ENCODE results near the gene NUAK1.
"Not testable (repeated sequence)": the region's sequence is repeated elsewhere in the genome, so short reads cannot be mapped to it uniquely, and the experiment has no call there.

The NUAK1 gene

DNA sequence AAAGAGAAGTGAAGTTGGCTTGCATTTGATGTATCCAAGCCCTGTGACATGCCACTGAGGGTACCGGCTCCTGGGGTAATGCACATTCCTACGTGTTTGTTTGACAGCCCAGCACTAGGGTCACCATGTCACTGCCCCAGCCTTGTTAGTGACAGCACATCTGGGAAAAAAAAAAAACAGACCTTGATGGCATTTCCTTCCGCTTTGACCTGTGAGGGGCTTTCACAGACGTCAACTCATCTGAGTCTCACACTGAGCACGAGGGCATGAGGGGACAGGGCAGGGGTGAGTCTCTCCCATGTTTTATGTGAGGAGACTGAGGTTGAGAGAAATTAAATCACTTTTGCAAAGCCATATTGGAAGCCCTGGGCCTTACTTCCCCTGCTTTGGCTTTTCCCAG is 111.5 kb downstream of the NUAK1 start:
- DNase-seq, result no peak

DNA sequence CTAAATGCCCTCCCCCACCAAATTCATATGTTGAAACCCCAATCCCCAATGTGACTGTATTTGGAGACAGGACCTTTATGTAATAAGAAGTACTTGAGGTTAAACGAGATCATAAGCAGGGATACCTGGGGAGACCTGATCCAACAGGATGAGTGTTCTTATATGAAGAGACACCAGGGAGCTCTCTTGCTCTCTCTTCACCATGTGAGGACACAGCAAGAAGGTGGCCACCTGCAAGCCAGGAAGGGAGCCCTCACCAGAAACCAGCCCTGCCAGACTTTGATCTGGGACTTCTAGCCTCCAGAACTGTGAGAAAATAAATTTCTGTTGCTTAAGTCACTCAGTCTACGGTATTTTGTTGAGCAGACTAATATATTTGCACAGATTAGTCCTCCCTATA is 113.6 kb downstream of the NUAK1 start:
- no peak for DNase-seq

DNA sequence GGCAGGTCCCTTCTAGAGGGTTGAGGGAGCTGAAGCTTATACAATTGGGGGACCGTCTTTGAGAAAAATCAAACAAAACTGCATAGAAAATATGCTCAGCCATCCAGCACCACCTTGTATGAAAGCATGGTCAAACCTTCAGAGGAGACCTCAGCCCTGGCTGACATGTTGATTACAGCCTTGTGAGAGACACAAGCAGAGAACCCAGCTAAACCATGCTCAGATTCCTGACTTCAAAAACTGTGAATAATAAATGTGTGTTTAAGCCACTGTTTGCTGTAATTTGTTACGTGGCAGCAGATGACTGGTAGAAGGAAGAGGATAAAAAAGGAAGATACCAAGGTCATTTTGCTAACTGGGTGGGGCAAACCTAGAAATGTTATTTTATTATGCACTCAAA is 115.7 kb downstream of the NUAK1 start:
- no peak for DNase-seq

DNA sequence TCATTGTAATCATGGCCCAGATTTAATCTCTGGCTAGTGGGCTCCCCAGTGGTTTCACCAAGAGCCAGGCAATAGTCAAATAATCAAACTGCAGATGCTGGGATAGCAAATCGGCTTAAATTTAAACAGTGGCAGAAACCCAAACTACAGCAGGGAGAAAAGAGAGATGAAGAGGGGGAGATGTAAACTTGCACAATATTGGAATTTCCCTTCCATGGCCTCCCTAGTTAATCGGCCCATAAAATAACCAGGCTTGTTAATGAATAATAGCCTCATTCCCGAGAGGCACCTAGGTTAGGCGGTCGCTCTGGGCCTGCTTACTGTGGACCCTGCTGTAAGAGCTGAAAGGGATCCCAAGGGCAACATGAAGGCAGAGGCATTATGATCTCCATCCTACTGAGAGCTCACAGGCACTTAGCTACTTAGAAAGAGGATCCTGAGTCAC is 116.2 kb downstream of the NUAK1 start:
- DNase-seq, result no peak

DNA sequence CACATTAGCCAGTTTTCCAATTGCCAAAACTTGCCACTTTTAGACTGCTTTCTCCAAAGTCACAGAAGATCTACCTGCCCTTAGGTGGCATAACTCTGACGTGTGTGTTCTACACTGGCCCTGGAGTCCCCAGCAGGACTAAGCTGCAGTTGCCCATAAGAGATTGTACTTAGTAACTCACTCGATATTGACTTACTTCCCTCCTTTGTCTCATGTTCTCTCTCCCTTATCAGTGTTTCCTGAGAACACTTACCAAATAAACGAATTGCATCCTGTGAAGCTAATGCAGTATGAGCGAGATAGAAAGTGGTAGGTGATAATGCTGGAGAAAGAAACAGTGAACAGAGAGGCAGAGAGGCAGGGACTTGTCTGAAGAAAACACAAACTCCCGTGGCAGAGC is 117.2 kb downstream of the NUAK1 start:
- DNase-seq, result no peak

DNA sequence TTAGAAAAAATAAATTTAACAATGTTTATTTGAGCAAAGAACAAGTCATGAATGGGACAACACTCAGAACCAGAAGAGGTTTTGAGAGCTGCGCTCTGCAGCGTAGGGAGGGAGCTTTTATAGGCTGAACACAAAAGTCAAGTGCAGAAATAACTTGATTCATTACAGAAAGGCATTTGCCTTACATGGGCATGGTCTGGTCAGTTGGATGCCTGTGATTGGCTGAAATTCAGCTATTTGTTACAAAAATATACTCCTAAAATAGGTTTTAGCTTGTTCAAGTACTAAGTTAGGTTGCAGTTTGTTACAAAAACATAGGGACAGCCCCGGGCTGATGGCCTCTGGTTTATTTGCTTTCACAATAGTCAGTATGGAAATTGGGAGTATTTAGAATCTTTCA is 118.0 kb downstream of the NUAK1 start:
- DNase-seq, result no peak

DNA sequence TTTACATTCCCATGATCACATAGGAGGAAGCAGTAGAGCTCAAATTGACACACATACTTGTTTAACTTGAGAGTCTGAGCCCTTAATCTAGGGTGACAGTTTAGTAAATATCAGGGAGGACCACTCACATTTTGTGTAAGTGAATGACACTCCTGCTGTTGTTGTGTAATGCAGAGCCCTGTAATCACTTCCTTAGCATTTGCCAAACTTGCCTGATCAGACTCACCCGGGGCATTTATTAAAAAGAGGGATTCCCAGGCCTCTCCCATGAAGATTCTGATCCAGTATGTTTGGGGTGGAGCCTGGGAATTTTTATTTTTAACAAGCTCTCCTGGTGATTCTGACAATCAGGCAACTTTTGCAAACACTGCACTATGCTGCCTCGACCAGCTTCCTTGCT is 119.6 kb downstream of the NUAK1 start:
- DNase-seq, result no peak

DNA sequence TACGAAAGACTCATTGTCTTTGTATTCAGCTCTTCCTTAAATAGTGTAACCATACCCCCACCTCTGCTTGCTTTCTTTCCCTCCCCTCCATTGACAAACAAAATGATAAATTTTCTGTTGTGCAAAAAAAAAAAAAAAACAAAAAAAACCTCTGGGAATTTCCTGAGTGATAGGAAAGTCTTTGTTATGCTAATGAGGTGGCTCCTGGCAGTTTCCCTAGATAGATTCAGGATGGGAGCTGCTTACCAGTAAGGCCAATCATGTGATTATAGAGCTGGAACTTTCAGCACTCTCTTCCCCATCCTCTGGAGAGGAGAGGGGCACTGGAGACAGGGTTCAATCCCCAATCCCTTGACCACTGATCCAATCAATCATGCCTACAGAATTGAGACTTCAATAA is 120.5 kb downstream of the NUAK1 start:
- no peak for DNase-seq

DNA sequence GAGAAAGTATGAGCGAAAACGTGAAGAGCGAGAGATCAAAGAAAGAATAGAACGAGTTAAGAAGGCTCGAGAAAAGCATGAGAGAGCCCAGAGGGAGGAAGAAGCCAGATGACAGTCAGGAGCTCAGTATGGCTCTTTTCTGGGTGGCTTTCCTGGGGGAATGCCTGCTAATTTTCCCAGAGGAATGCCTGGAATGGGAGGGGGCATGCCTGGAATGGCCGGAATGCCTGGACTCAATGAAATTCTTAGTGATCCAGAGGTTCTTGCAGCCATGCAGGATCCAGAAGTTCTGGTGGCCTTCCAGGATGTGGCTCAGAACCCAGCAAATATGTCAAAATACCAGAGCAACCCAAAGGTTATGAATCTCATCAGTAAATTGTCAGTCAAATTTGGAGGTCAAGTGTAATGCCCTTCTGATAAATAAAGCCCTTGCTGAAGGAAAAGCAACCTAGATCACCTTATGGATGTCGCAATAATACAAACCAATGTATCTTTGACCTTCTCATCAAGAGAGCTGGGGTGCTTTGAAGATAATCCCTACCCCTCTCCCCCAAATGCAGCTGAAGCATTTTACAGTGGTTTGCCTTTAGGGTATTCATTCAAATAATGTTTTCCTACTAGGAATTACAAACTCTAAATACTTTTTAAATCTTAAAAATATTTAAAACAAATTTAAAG is 122.0 kb downstream of the NUAK1 start:
- DNase-seq, result not testable (repeated sequence)

DNA sequence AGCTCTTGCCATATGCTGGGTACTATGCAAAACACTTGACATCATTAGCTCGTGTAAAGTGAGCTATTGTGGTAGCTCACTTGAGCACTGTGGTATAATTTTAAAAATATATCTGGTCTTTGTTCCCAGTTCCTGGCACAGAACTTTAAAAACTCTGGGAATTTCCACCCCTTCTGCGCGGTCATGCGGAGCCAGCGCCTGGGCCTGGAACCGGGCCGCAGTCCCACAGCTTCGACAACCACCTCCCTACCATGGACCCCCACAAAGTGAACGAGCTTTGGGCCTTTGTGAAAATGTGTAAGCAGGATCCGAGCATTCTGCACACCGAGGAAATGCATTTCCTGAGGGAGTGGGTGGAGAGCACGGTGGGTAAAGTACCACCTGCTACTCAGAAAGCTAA is 123.1 kb downstream of the NUAK1 start:
- DNase-seq, result no peak

DNA sequence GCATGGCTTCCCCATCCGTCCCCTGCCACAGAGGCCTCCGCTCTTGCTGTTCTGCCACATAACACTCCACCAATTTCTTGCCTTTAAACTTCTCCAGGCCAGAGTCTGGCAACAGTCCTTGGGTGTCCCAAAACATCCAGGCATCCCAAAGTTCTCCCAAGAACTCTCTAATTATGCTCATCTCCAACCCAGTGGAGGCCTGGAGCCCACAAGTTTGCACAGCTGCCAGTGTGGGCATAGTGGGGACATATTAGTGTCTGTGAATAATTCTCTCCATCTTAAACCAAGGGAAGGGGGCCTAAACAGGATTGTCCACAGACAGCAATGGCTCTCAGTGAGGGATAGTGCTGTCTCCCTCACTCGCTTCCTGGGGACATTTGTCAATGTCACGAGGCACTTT is 124.8 kb downstream of the NUAK1 start:
- no peak for DNase-seq
